Peyer's patch (tissue), 4 donors: ENCODE results near the gene KCNQ5. TPM values are rescaled to one million over a fixed set of nuclear protein-coding genes. Genes with fewer than 3 reads are reported as not detected.

Experiments
- DNase-seq, 3 donors: peaks; one replicate each; pipeline ENCODE4 v3.0.0-alpha.2; 2017 to 2019
- H3K27ac ChIP-seq, 4 donors: fragments of 200-600 bp; sonication (generic); one replicate each; pipeline ENCODE4 v1.5.1; 2016 to 2019
- H3K27me3 ChIP-seq, 2 donors: fragments of 200-600 bp; sonication (generic); one replicate each; pipeline ENCODE4 v1.5.1; 2019
- H3K36me3 ChIP-seq, 3 donors: fragments of 200-600 bp; sonication (generic); one replicate each; pipeline ENCODE4 v1.5.1; 2016 to 2019
- H3K4me1 ChIP-seq, 4 donors: fragments of 200-600 bp; sonication (generic); one replicate each; pipeline ENCODE4 v1.5.1; 2016 to 2019
- H3K4me3 ChIP-seq, 4 donors: fragments of 200-600 bp; sonication (generic); 1 replicate in 3 of 4; 2 replicates in 1 of 4; pipeline ENCODE4 v1.5.1; 2016 to 2019; ENCODE audit warnings: mild to moderate bottlenecking in 1 of 4
- H3K9me3 ChIP-seq, 4 donors: fragments of 200-600 bp; sonication (generic); one replicate each; pipeline ENCODE4 v1.5.1; 2016 to 2019; ENCODE audit warnings: mild to moderate bottlenecking in 1 of 4
- CTCF ChIP-seq, 6 experiments: fragments of 450-650 bp in 4 of 6; fragments of 200-600 bp in 2 of 6; sonication (generic) in 1 of 6; IDR thresholded peaks; one replicate each; pipeline ENCODE4 v1.5.1; 2017 to 2019; ENCODE audit warnings: antibody characterized with exemption in 6 of 6, mild to moderate bottlenecking in 3 of 6, moderate library complexity in 1 of 6
- POLR2A ChIP-seq, 2 donors: fragments of 450-650 bp; IDR thresholded peaks; one replicate each; pipeline ENCODE4 v1.5.1; 2017; ENCODE audit warnings: antibody characterized with exemption in 2 of 2, mild to moderate bottlenecking in 2 of 2, moderate library complexity in 2 of 2
- total RNA-seq, 4 donors: library from RNA; depleted of rRNA; stranded (reverse); fragments of >200 nt; gene quantifications; one replicate each; pipeline ENCODE4 v1.1.0, GENCODE V29; 2016

The KCNQ5 gene
- total RNA-seq, 4 donors from 2014 or later = 0.27 to 5.0 (median 0.38) TPM; not detected in 1

GRCh38 chr6:72941751-72942150, 319.9 kb downstream of the KCNQ5 start:
- Histone ChIP-seq H3K36me3 (no peaks in the 10 kb centered on the region), H3K4me1 (no peaks in the 10 kb centered on the region), H3K27ac (no peak overlapping the region), H3K9me3 (no peaks in the 10 kb centered on the region), H3K4me3 (no peak overlapping the region), H3K27me3 (no peaks in the 10 kb centered on the region)
- TF ChIP-seq POLR2A (IDR thresholded peaks at IDR 0.05) (no peak), CTCF (IDR thresholded peaks at IDR 0.05) (no peak)
- no peak for DNase-seq

GRCh38 chr6:72943699-72944098, 321.8 kb downstream of the KCNQ5 start:
- Histone ChIP-seq H3K27me3 (no peaks in the 10 kb centered on the region), H3K27ac (no peak overlapping the region), H3K4me3 (no peak overlapping the region), H3K4me1 (no peaks in the 10 kb centered on the region), H3K9me3 (no peaks in the 10 kb centered on the region), H3K36me3 (no peaks in the 10 kb centered on the region)
- no peak for TF ChIP-seq POLR2A (IDR thresholded peaks at IDR 0.05)
- no peak for TF ChIP-seq CTCF (IDR thresholded peaks at IDR 0.05)
- DNase-seq = no peak

- Histone ChIP-seq H3K4me3 (no peak overlapping the region), H3K4me1 (no peaks in the 10 kb centered on the region), H3K36me3 (no peaks in the 10 kb centered on the region), H3K9me3 (no peaks in the 10 kb centered on the region), H3K27ac (no peak overlapping the region), H3K27me3 (no peaks in the 10 kb centered on the region)
- no peak for DNase-seq
- TF ChIP-seq POLR2A (IDR thresholded peaks at IDR 0.05) (no peak), CTCF (IDR thresholded peaks at IDR 0.05) (no peak)
Observed at GRCh38 chr6:72944660-72945059, 322.8 kb downstream of the KCNQ5 start.

GRCh38 chr6:72946774-72947173, 324.9 kb downstream of the KCNQ5 start:
- Histone ChIP-seq H3K36me3 (no peaks in the 10 kb centered on the region), H3K9me3 (no peaks in the 10 kb centered on the region), H3K27me3 (no peaks in the 10 kb centered on the region), H3K4me3 (no peak overlapping the region), H3K27ac (no peak overlapping the region), H3K4me1 (no peaks in the 10 kb centered on the region)
- DNase-seq = no peak
- TF ChIP-seq POLR2A (IDR thresholded peaks at IDR 0.05) (no peak), CTCF (IDR thresholded peaks at IDR 0.05) (no peak)

- no peaks in the 10 kb centered on the region for H3K27me3 ChIP-seq
- H3K36me3 ChIP-seq = no peaks in the 10 kb centered on the region
- H3K4me1 ChIP-seq = no peaks in the 10 kb centered on the region
- no peak overlapping the region for H3K4me3 ChIP-seq
- TF ChIP-seq POLR2A (IDR thresholded peaks at IDR 0.05) = no peak
- no peak for TF ChIP-seq CTCF (IDR thresholded peaks at IDR 0.05)
- no peaks in the 10 kb centered on the region for H3K9me3 ChIP-seq
- no peak for DNase-seq
- H3K27ac ChIP-seq = no peak overlapping the region
Observed at GRCh38 chr6:72947534-72947933, 325.7 kb downstream of the KCNQ5 start.

- Histone ChIP-seq H3K4me1 (no peaks in the 10 kb centered on the region), H3K9me3 (no peaks in the 10 kb centered on the region), H3K36me3 (no peaks in the 10 kb centered on the region), H3K27me3 (no peaks in the 10 kb centered on the region), H3K4me3 (no peak overlapping the region), H3K27ac (no peak overlapping the region)
- no peak for DNase-seq
- TF ChIP-seq POLR2A (IDR thresholded peaks at IDR 0.05) = no peak
- no peak for TF ChIP-seq CTCF (IDR thresholded peaks at IDR 0.05)
Observed at GRCh38 chr6:72948153-72948552, 326.3 kb downstream of the KCNQ5 start.
